GM21390 (cell line): Measurements from ENCODE around the gene IGF2R.
"Not testable (repeated sequence)": the region's sequence is repeated elsewhere in the genome, so short reads cannot be mapped to it uniquely, and the experiment has no call there.

Experiments
- ATAC-seq: cut with Tn5 transposase; IDR thresholded peaks from one replicate; pipeline ENCODE4 v1.9.1; 2021; ENCODE audit not compliant: unreplicated experiment

IGF2R gene

GRCh38 chr6:160118620-160119229, 149.8 kb downstream of the IGF2R start:
- no peak for ATAC-seq

GRCh38 chr6:160120087-160120486, 151.2 kb downstream of the IGF2R start:
- no peak for ATAC-seq

- no peak for ATAC-seq
Observed at GRCh38 chr6:160121558-160121957, 152.7 kb downstream of the IGF2R start, which contains the start of gene SLC22A1. Gene SLC22A1 (plus strand): TSS chr6:160121815. CDS start chr6:160121936, 121 bp downstream.

GRCh38 chr6:160121981-160122380, 153.1 kb downstream of the IGF2R start:
- ATAC-seq = no peak

GRCh38 chr6:160122744-160123143, 153.9 kb downstream of the IGF2R start:
- ATAC-seq = no peak

- no peak for ATAC-seq
Observed at GRCh38 chr6:160124007-160124406, 155.1 kb downstream of the IGF2R start.

GRCh38 chr6:160124605-160125004, 155.7 kb downstream of the IGF2R start:
- no peak for ATAC-seq

GRCh38 chr6:160125105-160125504, 156.2 kb downstream of the IGF2R start:
- not testable (repeated sequence) for ATAC-seq

GRCh38 chr6:160127270-160128124, 158.6 kb downstream of the IGF2R start:
- ATAC-seq = no peak

- ATAC-seq = no peak
Observed at GRCh38 chr6:160128125-160128683, 159.3 kb downstream of the IGF2R start.

GRCh38 chr6:160128879-160129516, 160.1 kb downstream of the IGF2R start:
- no peak for ATAC-seq

GRCh38 chr6:160129881-160130615, 161.2 kb downstream of the IGF2R start:
- no peak for ATAC-seq

- ATAC-seq = no peak
Observed at GRCh38 chr6:160130729-160131484, 162.0 kb downstream of the IGF2R start.

GRCh38 chr6:160131636-160132296, 162.9 kb downstream of the IGF2R start:
- no peak for ATAC-seq

- no peak for ATAC-seq
Observed at GRCh38 chr6:160132297-160132637, 163.4 kb downstream of the IGF2R start.

- no peak for ATAC-seq
Observed at GRCh38 chr6:160132776-160133338, 164.0 kb downstream of the IGF2R start.

- no peak for ATAC-seq
Observed at GRCh38 chr6:160133441-160134336, 164.8 kb downstream of the IGF2R start.

- ATAC-seq = not testable (repeated sequence)
Observed at GRCh38 chr6:160134337-160134751, 165.5 kb downstream of the IGF2R start.
